NCI-H2227 treated with DMSO at 0.1 percent for 48 hours (cell line): Measurements from ENCODE around the gene CASP10.
A peak's percentile ranks its signal among the peaks of the same experiment; 100 is the strongest.
"Not testable (repeated sequence)": the region's sequence is repeated elsewhere in the genome, so short reads cannot be mapped to it uniquely, and the experiment has no call there.

Source experiments
- DNase-seq: peaks from one replicate; lab custom pipeline; 2025; lab: John Stamatoyannopoulos, UW

CASP10 gene

DNA sequence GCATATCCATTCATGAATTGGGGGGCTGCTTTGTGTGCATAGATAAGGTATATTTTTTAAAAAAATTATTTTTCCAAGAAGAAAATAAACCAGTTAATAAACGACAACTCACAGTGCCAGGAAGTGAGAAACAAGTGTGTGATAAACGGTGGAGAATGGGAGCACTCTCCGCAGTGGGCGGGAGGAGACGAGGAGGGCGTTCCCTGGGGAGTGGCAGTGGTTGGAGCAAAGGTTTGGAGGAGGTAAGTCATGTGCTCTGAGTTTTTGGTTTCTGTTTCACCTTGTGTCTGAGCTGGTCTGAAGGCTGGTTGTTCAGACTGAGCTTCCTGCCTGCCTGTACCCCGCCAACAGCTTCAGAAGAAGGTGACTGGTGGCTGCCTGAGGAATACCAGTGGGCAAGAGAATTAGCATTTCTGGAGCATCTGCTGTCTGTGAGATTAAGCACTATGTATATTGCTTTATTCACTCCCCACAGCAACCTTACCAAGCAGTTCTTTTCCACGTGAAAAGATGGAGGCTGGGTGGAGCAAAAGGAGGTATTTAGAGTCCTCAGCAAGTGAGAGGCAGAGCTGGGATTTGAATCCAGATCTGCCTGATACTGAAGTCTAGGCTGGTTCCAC is 50.4 kb downstream of the CASP10 start:
- peak; percentile 94 for DNase-seq

DNA sequence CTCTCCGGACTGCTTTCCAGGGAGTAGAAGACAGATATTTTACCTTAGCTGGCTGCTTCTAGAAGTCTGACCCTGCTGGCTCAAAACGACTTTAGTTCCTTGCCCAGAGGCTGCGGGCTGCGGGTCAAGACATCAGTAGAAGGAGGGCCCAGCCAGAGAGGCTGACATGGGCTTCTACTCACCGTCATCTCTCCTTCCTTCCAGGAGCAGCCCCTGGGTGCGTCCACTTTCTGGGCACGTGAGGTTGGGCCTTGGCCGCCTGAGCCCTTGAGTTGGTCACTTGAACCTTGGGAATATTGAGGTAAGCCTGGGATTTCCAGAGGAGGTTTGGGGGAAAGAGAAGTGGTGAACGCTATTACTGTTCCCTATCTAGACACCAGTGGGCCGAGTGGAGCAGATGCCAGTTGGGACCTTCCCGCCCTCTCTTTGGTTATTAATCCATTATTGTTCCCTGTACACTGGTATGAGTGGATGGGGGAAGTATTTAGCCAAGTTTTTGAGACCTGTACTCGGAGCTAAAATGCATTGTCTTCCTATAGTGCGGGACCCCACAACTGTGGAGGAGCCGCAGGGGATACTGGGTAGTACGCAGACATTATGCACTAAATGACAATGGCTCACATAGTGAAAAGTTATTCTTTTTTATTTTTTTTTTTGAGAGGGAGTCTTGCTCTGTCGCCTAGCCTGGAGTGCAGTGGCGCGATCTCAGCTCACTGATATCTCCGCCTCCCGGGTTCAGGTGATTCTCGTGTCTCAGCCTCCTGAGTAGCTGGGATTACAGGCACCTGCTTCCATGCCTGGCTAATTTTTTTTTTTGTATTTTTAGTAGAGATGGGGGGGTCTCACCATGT is 51.1 kb downstream of the CASP10 start:
- no peak for DNase-seq

DNA sequence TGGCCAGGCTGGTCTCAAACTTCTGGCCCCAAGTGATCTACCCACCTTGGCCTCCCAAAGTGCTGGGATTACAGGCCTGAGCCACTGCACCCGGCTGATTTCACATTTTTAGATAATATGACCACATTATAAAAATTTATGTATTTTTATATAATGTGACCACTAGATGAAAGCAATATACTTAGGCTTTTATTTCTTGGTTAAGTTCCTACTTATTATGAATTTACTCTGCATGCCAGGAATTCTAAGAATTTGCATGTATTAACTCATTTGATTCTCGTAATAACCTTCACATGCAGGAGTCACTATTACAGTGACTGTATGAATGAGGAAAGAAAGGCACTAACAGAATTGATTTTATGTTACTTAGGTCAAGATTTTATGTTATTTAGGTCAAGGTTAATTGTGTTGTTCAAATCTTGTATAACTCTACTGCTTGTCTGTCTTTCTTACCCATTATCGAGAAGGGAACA is 51.8 kb downstream of the CASP10 start:
- DNase-seq = no peak

DNA sequence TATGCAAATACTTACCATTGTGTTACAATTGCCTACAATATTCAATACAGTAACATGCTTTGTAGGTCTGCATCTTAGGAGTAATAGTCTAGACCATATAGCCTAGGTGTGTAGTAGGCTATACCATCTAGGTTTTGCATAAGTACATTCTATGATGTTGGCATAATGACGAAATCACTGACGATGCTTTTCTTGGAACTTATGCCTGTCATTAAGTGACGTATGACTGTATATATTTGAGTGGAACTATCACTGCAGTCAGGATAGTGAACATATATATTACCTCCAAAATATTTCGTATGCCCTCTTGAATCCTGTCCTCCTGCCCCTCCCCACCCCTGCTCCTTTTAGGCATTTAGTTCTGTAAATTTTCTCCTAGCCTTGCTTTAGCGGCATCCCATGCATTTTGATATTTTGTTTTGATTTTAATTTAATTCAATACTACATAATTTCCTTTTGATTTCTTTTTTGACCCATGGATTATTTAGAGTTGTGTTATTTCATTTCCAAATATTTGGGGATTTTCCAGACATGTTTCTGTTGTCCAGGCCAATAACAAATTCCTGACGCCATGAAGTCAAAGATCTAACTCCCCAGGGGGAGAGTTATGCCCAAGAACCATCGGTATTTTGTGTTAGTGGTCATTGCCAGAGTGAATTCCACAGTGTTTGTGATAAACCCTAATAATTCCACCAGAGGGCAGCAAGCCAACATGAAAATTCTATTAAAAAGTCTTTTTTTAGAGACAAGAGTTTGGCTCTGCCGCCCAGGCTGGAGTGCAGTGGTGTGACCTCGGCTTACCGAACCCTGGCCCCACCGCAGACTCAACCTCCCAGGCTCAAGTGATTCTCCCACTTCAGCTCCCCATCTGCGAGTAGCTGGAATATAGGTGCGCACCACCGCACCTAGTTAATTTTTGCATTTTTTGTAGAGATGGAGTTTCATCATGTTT is 53.2 kb downstream of the CASP10 start:
- DNase-seq = peak; percentile 43

DNA sequence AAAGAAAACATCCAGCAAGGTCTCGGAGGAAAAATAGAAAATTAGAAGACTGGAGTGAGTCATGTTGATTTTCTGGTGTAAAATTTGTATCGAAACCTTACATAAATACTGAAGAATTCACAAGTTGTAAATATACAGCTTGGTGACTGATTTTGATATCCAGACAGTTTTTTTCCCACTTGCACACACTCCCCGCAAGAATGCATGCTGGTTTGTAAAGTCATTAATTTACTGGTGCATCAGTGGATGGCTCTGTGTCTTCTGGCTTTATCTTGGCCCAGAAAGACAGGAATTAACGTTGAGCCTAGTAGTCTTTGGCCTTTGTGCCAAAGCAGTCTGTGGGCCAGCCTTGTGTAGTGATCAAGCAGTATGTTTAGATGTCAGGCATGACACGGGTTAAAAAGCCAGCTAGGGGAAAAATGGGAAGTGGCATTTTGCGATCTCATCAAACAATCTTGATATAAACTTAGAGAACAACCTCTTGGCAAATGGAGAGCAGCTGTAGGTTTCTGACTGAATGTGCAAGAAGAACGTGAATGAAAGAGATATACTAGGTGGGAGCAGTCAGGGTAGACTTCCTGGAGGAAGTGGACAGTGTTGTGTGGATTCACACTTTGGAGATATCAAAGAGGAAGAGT is 54.7 kb downstream of the CASP10 start:
- DNase-seq = no peak

DNA sequence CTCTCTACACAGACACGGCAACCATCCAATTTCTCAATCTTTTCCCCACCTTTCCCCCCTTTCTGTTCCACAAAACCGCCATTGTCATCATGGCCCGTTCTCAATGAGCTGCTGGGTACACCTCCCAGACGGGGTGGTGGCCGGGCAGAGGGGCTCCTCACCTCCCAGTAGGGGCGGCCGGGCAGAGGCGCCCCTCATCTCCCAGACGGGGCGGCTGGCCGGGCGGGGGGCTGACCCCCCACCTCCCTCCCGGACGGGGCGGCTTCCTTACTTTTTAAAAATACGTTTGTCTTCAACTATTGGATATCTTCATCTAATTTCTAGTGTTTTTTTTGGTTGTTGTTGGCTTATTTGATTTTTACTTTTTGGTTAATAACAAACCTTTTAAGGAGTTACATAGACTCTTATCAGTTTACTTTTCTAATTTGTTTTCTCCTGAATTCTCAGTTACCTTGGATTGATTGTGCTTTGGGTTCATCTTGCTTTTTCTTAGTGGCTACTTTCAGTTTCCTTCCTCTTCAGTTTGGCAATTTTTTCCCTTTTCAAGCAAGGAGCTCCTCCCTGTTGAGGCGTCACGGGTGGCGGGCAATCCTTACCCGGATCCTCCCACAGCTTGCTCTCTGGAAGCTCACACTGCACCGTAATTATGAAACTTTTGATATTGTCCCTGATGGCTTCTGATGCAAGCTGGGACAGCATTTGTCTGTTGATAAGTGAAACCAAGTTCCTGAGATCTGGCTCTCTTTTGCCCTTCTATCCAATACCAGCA is 56.4 kb downstream of the CASP10 start:
- not testable (repeated sequence) for DNase-seq

DNA sequence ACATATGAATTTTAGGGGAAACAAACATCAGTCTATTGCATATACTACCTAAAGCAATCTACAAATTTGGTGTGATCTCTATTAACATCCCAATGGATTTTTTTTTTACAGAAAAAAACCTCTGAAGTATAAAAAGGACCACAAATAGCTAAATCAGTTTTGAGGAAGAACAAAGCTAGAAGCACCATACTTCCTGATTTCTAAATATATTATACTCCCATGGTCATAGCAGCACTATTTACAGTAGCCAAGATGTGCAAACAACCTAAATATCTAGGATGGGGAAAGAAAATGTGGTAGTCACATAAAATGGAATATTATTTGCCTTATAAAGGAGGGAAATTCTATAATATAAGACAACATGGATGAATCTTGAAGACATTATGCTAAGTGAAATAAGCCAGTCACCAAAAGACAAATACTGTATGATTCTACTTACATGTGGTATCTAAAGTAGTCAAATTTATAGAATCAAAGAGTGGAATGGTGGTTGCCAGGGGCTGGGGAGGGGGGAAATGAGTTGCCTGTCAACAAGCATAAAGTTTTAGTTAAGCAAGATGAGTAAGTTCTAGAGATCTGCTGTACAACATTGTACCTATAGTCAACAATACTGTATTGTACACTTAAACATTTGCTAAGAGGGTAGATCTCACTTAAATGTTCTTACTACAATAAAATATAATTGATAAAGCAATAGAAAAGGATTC is 59.8 kb downstream of the CASP10 start:
- DNase-seq = no peak

DNA sequence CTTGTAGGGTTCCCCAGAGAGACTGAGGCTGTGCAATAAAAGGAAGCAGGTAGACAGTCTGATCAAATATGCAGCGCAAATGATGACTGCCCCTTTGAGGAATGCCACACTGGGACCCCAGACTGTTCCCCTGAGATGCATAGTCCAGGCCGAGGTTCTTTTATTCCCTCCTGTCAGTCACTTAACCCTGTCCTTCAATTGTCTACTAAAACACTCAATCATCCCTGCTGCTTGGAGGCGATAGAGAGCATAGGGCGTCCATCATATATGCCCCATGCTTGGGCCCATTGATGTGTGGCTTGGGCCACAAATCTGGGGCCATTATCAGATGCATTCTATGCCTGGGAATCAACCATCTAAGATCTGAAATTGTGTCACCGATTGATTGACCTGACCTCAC is 61.9 kb downstream of the CASP10 start:
- no peak for DNase-seq

DNA sequence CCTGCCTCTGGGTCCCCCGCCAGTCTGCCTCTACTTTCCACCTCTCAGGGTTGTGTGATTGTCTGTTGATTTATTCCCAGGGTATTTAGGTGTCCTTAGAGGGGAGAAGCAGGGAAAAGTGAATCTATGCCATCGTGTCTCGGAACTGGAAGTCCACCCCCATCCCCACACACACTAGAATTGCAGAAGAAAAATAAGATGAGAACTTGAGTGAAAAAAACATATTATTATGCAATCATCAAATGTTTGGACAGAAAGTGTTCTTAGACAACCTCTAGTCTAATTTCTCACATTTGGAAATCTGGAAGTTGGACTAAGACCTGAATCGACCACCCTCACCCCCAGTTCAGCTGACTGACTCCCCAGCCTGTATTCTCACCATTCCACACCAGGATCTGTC is 63.3 kb downstream of the CASP10 start:
- DNase-seq = no peak

DNA sequence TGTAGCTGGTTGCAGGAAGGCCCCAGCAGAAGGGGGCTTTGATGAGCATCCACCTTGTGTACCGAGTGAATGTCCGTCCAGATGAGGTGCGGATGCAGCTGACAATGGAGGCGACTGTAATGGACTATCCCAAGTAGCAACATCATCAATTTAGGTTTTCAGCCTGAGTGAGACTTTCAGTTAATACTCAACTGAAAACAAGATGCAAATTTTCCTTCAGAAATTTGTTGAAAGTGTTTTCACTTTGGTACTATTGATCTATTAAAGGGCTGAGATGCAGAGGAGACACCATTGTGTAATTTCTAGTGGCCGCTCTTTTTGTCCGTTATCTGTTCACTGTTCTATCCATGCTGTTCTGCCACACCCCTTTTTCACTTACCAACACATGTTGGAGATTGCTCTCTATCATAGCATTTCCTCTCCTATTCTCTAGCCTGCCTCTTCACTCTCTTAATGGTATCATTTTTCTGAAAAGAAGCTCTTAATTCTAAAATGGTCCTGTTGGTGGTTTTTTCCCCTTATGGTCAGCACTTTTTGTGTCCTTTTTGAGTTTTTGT is 65.4 kb downstream of the CASP10 start:
- no peak for DNase-seq

DNA sequence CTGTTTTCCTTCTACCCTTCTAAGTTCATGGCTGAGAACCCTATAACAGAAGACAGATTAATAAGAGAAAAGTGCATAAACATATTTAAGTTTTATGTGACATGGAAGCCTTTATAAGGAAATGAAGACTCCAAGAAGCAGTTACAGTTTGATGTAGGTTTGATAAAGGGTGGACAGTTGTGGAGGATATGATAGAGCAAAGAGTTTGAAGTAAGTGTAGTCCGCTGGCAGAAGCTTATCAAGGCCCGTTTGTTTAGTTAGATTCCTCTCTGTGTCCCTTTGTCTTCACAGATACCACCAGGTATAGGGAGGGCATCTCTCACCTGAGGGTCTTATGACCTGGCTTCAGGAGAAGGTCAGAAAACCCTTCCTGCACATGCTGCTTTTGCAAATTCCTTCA is 66.9 kb downstream of the CASP10 start:
- DNase-seq = no peak

DNA sequence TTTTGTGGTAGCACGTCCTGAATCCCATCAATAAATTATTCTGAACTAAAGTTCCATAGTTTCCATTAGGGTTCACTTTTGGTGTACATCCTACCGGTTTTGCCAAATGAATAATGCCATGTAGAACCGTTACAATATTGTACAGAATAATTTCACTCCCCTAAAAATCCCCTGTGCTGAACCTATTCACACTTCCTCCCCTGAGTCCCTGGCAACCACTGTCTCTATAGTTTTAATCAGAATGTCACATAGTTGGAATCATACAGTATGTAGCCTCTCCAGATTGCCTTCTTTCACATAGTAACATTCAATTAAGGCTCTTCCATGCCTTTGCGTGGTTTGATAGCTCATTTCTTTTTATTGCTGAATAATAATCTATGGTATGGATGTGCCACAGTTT is 67.8 kb downstream of the CASP10 start:
- no peak for DNase-seq

DNA sequence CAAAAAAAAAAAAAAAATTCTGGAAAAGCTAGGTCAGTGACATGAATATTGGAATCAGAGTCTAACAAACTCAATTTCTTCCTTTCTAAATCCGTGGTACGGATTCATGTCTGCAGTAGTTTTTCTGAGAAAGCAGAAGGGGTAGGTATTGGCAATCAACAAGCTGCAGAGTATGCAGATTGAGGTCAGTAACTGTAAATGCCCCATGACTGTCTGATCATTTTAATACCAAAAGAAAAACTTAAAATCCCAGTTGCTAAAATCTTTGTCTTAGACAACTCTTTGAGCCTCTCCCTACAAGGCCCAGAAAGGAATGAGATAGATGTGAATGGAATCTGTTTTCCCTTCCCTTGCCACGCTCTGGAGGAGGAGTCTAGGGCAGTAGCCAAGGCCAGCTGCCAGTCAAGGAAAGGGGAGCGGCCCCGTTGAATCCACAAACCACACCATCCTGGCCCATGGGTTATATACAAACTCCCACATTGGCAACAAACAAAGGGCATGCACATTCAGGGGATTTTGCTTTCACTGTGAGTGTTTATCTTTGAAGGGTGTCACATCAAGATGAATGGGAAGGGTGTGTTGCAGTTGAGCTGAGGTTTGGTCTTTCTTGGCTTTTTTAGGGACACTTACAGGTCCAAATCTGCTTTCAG is 71.3 kb downstream of the CASP10 start:
- DNase-seq = no peak

DNA sequence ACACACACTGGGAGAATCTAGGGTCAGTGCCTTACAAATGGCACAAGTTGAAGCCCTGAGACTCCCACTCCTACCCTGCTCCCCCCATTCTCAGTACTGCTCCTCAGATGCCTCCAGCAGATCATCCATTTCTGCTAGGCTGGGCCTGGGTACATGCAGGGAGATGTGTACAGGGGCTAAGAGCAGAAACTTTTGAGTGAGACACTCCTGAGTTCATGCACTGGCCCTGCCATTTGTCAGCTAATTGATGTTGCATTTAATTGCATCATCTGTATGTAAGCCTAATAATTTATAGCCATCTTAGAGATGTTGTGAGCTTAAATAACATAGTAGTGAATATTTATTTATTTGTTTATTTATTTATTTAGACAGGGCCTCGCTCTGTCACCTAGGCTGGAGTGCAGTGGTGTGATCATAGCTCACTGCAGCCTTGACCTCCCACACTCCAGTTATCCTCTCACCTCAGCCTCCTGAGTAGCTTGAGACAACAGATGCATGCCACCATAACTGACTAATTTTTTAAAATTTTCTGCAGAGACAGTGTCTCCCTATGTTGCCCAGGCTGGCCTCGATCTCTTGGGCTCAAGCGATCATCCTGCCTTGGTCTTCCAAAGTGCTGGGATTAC is 72.6 kb downstream of the CASP10 start:
- no peak for DNase-seq

DNA sequence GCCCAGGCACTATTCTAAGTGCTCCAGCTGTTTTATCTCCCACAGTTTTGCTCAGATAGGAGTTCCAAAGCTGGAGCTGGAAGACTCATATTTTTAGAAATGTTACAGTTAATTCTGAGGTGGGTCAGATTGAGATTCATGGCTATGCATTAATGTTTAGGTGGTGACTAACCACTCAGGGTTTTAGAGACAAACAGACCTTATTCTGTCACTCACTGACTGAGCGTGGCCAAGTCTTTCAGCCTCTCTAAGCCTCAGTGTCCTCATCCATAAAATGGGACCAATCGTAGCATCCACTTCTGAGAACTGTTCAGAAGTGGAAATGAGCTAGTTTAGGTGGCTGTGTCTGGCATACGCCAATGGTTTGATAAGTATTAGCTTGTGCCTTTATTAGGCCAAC is 73.1 kb downstream of the CASP10 start:
- no peak for DNase-seq

DNA sequence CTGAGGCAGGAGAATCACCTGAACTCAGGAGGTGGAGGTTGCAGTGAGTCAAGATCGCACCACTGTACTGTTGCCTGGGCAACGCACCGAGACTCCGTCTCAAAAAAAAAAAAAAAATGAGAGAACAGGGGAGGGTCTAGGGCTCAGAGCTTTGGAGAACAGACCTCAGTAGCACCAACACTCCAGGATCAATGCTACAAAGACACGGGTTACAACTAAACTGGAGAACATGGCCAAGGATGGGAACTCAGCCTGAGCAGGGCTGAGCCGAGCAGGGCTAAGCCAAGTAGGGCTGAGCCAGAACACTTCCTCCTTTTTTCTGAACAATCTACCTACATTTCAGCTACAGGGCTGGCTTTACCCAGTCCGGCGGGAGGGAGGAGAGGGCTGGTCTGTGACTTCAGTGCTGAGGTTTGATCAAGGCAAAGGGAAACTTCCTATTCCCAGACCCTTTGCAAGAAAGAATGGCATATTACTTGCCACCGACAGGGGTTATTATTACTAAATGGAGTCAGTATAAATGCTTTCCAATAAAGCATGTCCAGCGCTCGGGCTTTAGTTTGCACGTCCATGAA is 74.5 kb downstream of the CASP10 start:
- no peak for DNase-seq

DNA sequence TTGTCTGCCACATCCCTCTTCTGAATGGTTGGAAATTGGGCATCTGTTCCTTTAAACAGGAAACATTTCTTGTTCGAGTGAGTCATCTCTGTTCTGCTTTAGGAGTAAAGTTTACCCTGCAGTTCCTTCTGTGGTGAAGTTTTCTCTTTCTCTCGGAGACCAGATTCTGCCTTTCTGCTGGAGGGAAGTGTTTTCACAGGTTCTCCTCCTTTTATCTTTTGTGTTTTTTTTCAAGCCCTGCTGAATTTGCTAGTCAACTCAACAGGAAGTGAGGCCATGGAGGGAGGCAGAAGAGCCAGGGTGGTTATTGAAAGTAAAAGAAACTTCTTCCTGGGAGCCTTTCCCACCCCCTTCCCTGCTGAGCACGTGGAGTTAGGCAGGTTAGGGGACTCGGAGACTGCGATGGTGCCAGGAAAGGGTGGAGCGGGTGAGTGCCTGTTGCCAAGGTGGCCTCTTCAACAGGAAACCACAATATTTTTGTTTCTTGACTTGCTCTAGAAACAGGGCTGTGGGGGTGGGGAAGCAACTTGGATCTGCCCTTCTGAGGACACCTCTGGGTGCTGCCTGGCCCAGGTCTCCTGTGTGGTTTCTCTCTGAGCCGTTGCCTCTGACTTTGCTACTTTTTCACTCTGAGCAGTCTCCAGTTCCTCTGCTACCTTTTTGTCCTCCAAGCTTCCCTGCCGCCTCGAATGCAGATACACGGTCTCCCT is 75.2 kb downstream of the CASP10 start:
- no peak for DNase-seq
